H1 (cell line): ENCODE results near the gene HACD1. TPM values are rescaled to one million over a fixed set of nuclear protein-coding genes. Genes with fewer than 3 reads are reported as not detected.

Experiments
- CTCF ChIA-PET: fragments of 300-600 bp; sonication (Branson Sonifier 250); formaldehyde crosslinking; loops from one replicate; lab custom pipeline; 2021; ENCODE audit not compliant: partially characterized antibody; lab: Charles Lee
- POLR2A ChIA-PET: fragments of 300-600 bp; sonication (Branson Sonifier 250); formaldehyde crosslinking; loops from one replicate; lab custom pipeline; 2021; ENCODE audit warnings: inconsistent platforms; ENCODE audit not compliant: partially characterized antibody; lab: Charles Lee
- DNase-seq, 2 experiments: peaks; one replicate each; pipeline versions ENCODE4 v3.0.0 to v3.0.0-alpha.2; 2010 to 2022; ENCODE audit warnings: low spot score in 2 of 2, low read depth in 1 of 2, mixed read lengths in 1 of 2
- FAIRE-seq: peaks from 2 replicates; lab custom pipeline; 2011; peaks lifted over from hg19 to GRCh38; lab: Jason Lieb, UNC
- H2AFZ ChIP-seq: 2 replicates; pipeline ENCODE4 v1.8.1; 2012; ENCODE audit warnings: low read length, inconsistent platforms
- H2AK5ac ChIP-seq: 2 replicates; pipeline ENCODE4 v1.6.1; 2013; ENCODE audit warnings: low read depth, low read length
- H2BK120ac ChIP-seq: replicated peaks from 2 replicates; pipeline ENCODE3; 2013; ENCODE audit warnings: low read depth, low read length, inconsistent platforms
- H2BK12ac ChIP-seq: 2 replicates; pipeline ENCODE4 v1.6.1; 2013; ENCODE audit warnings: low read depth, low read length
- H2BK15ac ChIP-seq: 2 replicates; pipeline ENCODE4 v1.6.1; 2013; ENCODE audit warnings: low read length
- H2BK20ac ChIP-seq: 2 replicates; pipeline ENCODE4 v1.6.1; 2013; ENCODE audit warnings: low read length
- H2BK5ac ChIP-seq: 2 replicates; pipeline ENCODE4 v1.6.1; 2013; ENCODE audit warnings: low read depth, low read length
- H3K14ac ChIP-seq: 2 replicates; pipeline ENCODE4 v1.6.1; 2013; ENCODE audit warnings: inconsistent platforms; ENCODE audit not compliant: insufficient read length
- H3K18ac ChIP-seq: 2 replicates; pipeline ENCODE4 v1.6.1; 2013; ENCODE audit warnings: low read length; ENCODE audit errors: extremely low read depth
- H3K23ac ChIP-seq: 2 replicates; pipeline ENCODE4 v1.6.1; 2013; ENCODE audit warnings: inconsistent platforms; ENCODE audit not compliant: insufficient read length
- H3K23me2 ChIP-seq: 2 replicates; pipeline ENCODE4 v1.6.1; 2013; ENCODE audit warnings: low read depth, low read length
- H3K27ac ChIP-seq: 2 replicates; pipeline ENCODE4 v1.6.1; 2011; ENCODE audit warnings: low read depth, low read length, inconsistent platforms
- H3K27me3 ChIP-seq, 4 experiments: replicated peaks in 1 of 4; 1 replicate in 1 of 4; 2 replicates in 3 of 4; pipeline versions ENCODE4 v1.6.1 to v1.8.1; 2011 to 2013; ENCODE audit warnings: low read length in 3 of 4, mild to moderate bottlenecking in 3 of 4, inconsistent platforms in 2 of 4, mixed read lengths in 2 of 4, moderate library complexity in 1 of 4; ENCODE audit not compliant: control insufficient read depth in 3 of 4, insufficient read depth in 3 of 4; ENCODE audit errors: extremely low read depth in 1 of 4
- H3K36me3 ChIP-seq, 4 experiments: 2 replicates each; pipeline versions ENCODE4 v1.6.1 to v1.8.1; 2011 to 2013; ENCODE audit warnings: mild to moderate bottlenecking in 4 of 4, low read length in 3 of 4, moderate library complexity in 2 of 4, control low read depth in 1 of 4, inconsistent platforms in 1 of 4; ENCODE audit not compliant: insufficient read depth in 4 of 4, control insufficient read depth in 2 of 4
- H3K4ac ChIP-seq: replicated peaks from 2 replicates; pipeline ENCODE3; 2013; ENCODE audit warnings: low read length, low read depth, mixed read lengths, inconsistent platforms; ENCODE audit not compliant: insufficient read length
- H3K4me1 ChIP-seq, 4 experiments: replicated peaks in 1 of 4; 1 replicate in 1 of 4; 2 replicates in 3 of 4; pipeline versions ENCODE4 v1.6.1 to v1.8.1; 2011 to 2013; ENCODE audit warnings: low read length in 3 of 4, inconsistent platforms in 2 of 4, mixed read lengths in 1 of 4; ENCODE audit not compliant: insufficient read depth in 4 of 4, control insufficient read depth in 3 of 4
- H3K4me2 ChIP-seq, 2 experiments: 2 replicates each; pipeline versions ENCODE4 v1.6.1 to v1.8.1; 2011 to 2013; ENCODE audit warnings: low read depth in 2 of 2, low read length in 2 of 2, control low read depth in 1 of 2, inconsistent platforms in 1 of 2, mild to moderate bottlenecking in 1 of 2; ENCODE audit not compliant: insufficient read depth in 1 of 2
- H3K4me3 ChIP-seq, 4 experiments: fragments of 200-600, 300-600 bp in 1 of 4; sonication (generic), shearing (Covaris generic), sonication (Bioruptor Twin) in 1 of 4; 2 replicates each; pipeline versions ENCODE4 v1.5.1 to v1.8.1; 2011 to 2016; ENCODE audit warnings: low read length in 4 of 4, low read depth in 3 of 4, control low read depth in 2 of 4, inconsistent platforms in 2 of 4, mild to moderate bottlenecking in 2 of 4, mixed read lengths in 1 of 4, moderate library complexity in 1 of 4; ENCODE audit not compliant: insufficient read depth in 2 of 4; ENCODE audit errors: extremely low read depth in 1 of 4
- H3K56ac ChIP-seq: replicated peaks from 2 replicates; pipeline ENCODE3; 2013; ENCODE audit warnings: low read depth, mild to moderate bottlenecking, mixed read lengths, low read length, inconsistent platforms; ENCODE audit not compliant: insufficient read length
- H3K79me1 ChIP-seq: 2 replicates; pipeline ENCODE4 v1.6.1; 2013; ENCODE audit warnings: low read depth, low read length, control low read depth
- H3K79me2 ChIP-seq, 2 experiments: 2 replicates each; pipeline versions ENCODE4 v1.6.1 to v1.8.1; 2012 to 2013; ENCODE audit warnings: low read length in 2 of 2, mild to moderate bottlenecking in 2 of 2, inconsistent platforms in 1 of 2; ENCODE audit not compliant: insufficient read depth in 2 of 2, control insufficient read depth in 1 of 2
- H3K9ac ChIP-seq, 4 experiments: replicated peaks in 1 of 4; 1 replicate in 1 of 4; 2 replicates in 3 of 4; pipeline versions ENCODE4 v1.6.1 to v1.8.1; 2011 to 2013; ENCODE audit warnings: low read depth in 3 of 4, low read length in 3 of 4, control low read depth in 2 of 4, mild to moderate bottlenecking in 2 of 4, moderate library complexity in 2 of 4, inconsistent platforms in 1 of 4; ENCODE audit errors: extremely low read depth in 1 of 4
- H3K9me3 ChIP-seq, 2 experiments: 2 replicates each; pipeline versions ENCODE4 v1.6.1 to v1.8.1; 2012 to 2013; ENCODE audit warnings: mild to moderate bottlenecking in 2 of 2, moderate library complexity in 2 of 2, control low read depth in 1 of 2, inconsistent platforms in 1 of 2, low read depth in 1 of 2, low read length in 1 of 2, mixed read lengths in 1 of 2; ENCODE audit not compliant: insufficient read depth in 2 of 2
- H4K20me1 ChIP-seq, 2 experiments: replicated peaks in 1 of 2; 2 replicates each; pipeline versions ENCODE3 to v1.8.1; 2011 to 2013; ENCODE audit warnings: inconsistent platforms in 2 of 2, low read length in 2 of 2, mild to moderate bottlenecking in 1 of 2; ENCODE audit not compliant: insufficient read depth in 2 of 2, control insufficient read depth in 1 of 2
- H4K5ac ChIP-seq: 2 replicates; pipeline ENCODE4 v1.6.1; 2013; ENCODE audit warnings: low read length, low read depth, mixed read lengths, inconsistent platforms; ENCODE audit not compliant: insufficient read length
- H4K8ac ChIP-seq: 2 replicates; pipeline ENCODE4 v1.8.0; 2013; ENCODE audit warnings: mild to moderate bottlenecking, moderate library complexity, low read length, inconsistent platforms; ENCODE audit not compliant: insufficient read depth; ENCODE audit errors: extremely low read depth
- H4K91ac ChIP-seq: replicated peaks from 2 replicates; pipeline ENCODE3; 2013; ENCODE audit warnings: low read length, mixed read lengths, inconsistent platforms; ENCODE audit not compliant: insufficient read length
- CEBPB ChIP-seq: IDR thresholded peaks from 2 replicates; pipeline ENCODE4 v1.6.1; 2012; ENCODE audit warnings: low read depth, low read length
- EP300 ChIP-seq, 2 experiments: IDR thresholded peaks; 1 replicate in 1 of 2; 2 replicates in 1 of 2; pipeline ENCODE4 v1.6.1; 2011 to 2012; ENCODE audit warnings: low read depth in 2 of 2, low read length in 2 of 2, mild to moderate bottlenecking in 2 of 2, borderline replicate concordance in 1 of 2, inconsistent platforms in 1 of 2, moderate library complexity in 1 of 2
- NANOG ChIP-seq: IDR thresholded peaks from 2 replicates; pipeline ENCODE4 v1.6.1; 2011; ENCODE audit warnings: low read length, low read depth, mild to moderate bottlenecking, inconsistent platforms; ENCODE audit not compliant: insufficient read depth, poor library complexity, severe bottlenecking
- PHF8 ChIP-seq: fragments of 200-600 bp; sonication (generic); conservative IDR thresholded peaks from 2 replicates; pipeline ENCODE4 v1.7.1; 2012; ENCODE audit warnings: low read depth, mild to moderate bottlenecking, inconsistent platforms, low read length, moderate library complexity
- POLR2A ChIP-seq, 2 experiments: IDR thresholded peaks; 1 replicate in 1 of 2; 2 replicates in 1 of 2; pipeline ENCODE4 v1.6.1; 2011; ENCODE audit warnings: low read depth in 2 of 2, low read length in 2 of 2, mild to moderate bottlenecking in 2 of 2; ENCODE audit errors: control extremely low read depth in 1 of 2
- POLR2AphosphoS5 ChIP-seq: IDR thresholded peaks from 2 replicates; pipeline ENCODE4 v1.6.1; 2011; ENCODE audit warnings: low read depth, low read length
- RNF2 ChIP-seq: fragments of 200-900, 300-1000 bp; sonication (generic); IDR thresholded peaks from 2 replicates; pipeline ENCODE4 v1.7.1; 2016; ENCODE audit warnings: borderline replicate concordance, low read depth, mild to moderate bottlenecking, antibody characterized with exemption, low read length; ENCODE audit not compliant: poor library complexity, severe bottlenecking; ENCODE audit errors: missing control alignments
- SRF ChIP-seq: IDR thresholded peaks from 2 replicates; pipeline ENCODE4 v1.6.1; 2011; ENCODE audit warnings: mild to moderate bottlenecking, low read depth, low read length, moderate library complexity
- TBP ChIP-seq: IDR thresholded peaks from 2 replicates; pipeline ENCODE4 v1.6.1; 2011; ENCODE audit warnings: low read depth, low read length, improper control_type of control experiment
- TEAD4 ChIP-seq: IDR thresholded peaks from 2 replicates; pipeline ENCODE4 v1.6.1; 2012; ENCODE audit warnings: low read depth, low read length, inconsistent platforms, mixed read lengths
- WGBS, 2 experiments: shearing (Covaris generic) in 1 of 2; methylation state at CpG; one replicate each; pipeline versions ENCODE4 v1.1.6 to v1.1.7; 2013 to 2015; ENCODE audit warnings: low lambda C conversion rate in 2 of 2, mixed read lengths in 2 of 2, inconsistent platforms in 1 of 2, low coverage in 1 of 2, missing lambda C conversion rate in 1 of 2; ENCODE audit not compliant: insufficient replicate concordance in 2 of 2, insufficient coverage in 1 of 2, insufficient read length in 1 of 2; ENCODE audit errors: extremely low coverage in 1 of 2, missing lambda C conversion rate in 1 of 2; 5-methylcytosine and 5-hydroxymethylcytosine counted together
- polyA plus RNA-seq, 7 experiments: library from polyadenylated mRNA; depleted of rRNA in 3 of 7; stranded (reverse) in 5 of 7; unstranded in 2 of 7; fragments of >200 nt in 5 of 7; fragments of 200-250 nt in 2 of 7; gene quantifications; 1 replicate in 5 of 7; 2 replicates in 1 of 7; 4 replicates in 1 of 7; pipeline versions ENCODE4 v1.2.1 to v1.2.3, GENCODE V29; 2011 to 2013; ENCODE audit warnings: missing spikeins in 2 of 7, mixed read lengths in 2 of 7
- total RNA-seq: library from RNA; stranded (reverse); fragmentation: NEBNext Ultra II Directional; extraction: Animal tissue kit (Norgen Biotek cat#: 25700); gene quantifications from 2 replicates; pipeline ENCODE4 v1.2.1, GENCODE V29; 2021

Gene HACD1
- total and polyA plus RNA-seq, 2 of the 8 experiments (the other 6 are each of a cell fraction or from before 2014, with no cell fraction given) = 18.7 to 30.8 TPM

GRCh38 chr10:17616403-17617030 is 657 bp downstream of the HACD1 start:
- Histone ChIP-seq H3K18ac (peak overlapping the region; percentile 83), H2BK12ac (peak overlapping the region; percentile 90; the same call in 1 of the 2 replicates), H3K23me2 (peaks cover 6% of the 10 kb centered on the region), H2BK120ac (no peak overlapping the region), H4K20me1 (no peaks in the 10 kb centered on the region), H3K27me3 (no peaks in the 10 kb centered on the region), H2AFZ (no peak overlapping the region), H3K4me1 (no peaks in the 10 kb centered on the region), H3K36me3 (peaks cover 0 to 3% (median 0%) of the 10 kb centered on the region in 4 experiments; a peak in 1 of 8 replicates), H3K4ac (no peak overlapping the region), H3K14ac (no peak overlapping the region), H3K27ac (no peak overlapping the region), H2BK20ac (no peak overlapping the region), H3K9me3 (peaks cover 0 to 3% of the 10 kb centered on the region in 2 experiments; a peak in 1 of 4 replicates), H3K23ac (no peak overlapping the region), H3K79me2 (peaks cover 0 to 3% of the 10 kb centered on the region in 2 experiments; a peak in 1 of 4 replicates), H3K56ac (no peak overlapping the region), H2BK15ac (no peak overlapping the region; the same call in 1 of the 2 replicates), H3K9ac (peak overlapping the region; percentile 22 to 74 (median 55); a peak in 5 of 7 replicates), H3K4me3 (peak overlapping the region; percentile 63 to 89 (median 76)), H2BK5ac (no peak overlapping the region; the same call in 1 of the 2 replicates), H4K5ac (no peak overlapping the region), H3K4me2 (peak overlapping the region; percentile 69 to 73), H4K8ac (peak overlapping the region; percentile 57; the same call in 1 of the 2 replicates), H2AK5ac (no peak overlapping the region), H3K79me1 (no peaks in the 10 kb centered on the region), H4K91ac (no peak overlapping the region)
- DNase-seq = peak in 1 of 2 experiments; percentile 36
- WGBS, 2 experiments = 9% methylated on average over 14 of the region's 48 CpGs; no CpG with 5 or more reads in 1 of the 2 experiments
- no peak for FAIRE-seq
- no peak for TF ChIP-seq RNF2
- peak; percentile 77 for TF ChIP-seq SRF
- peak; percentile 92 for TF ChIP-seq TEAD4
- TF ChIP-seq NANOG = peak; percentile 65
- TF ChIP-seq POLR2AphosphoS5 = peak; percentile 36; the same call in 1 of the 2 replicates
- TF ChIP-seq EP300 (IDR thresholded peaks at IDR 0.05; ENCODE audit: borderline replicate concordance in 1 of 2, low read depth in 2 of 2, low read length in 2 of 2) = peak in 1 of 2 experiments; percentile 60; a peak in 1 of 3 replicates
- TF ChIP-seq CEBPB = peak; percentile 94
- peak; percentile 24; the same call in 1 of the 2 replicates for TF ChIP-seq TBP
- TF ChIP-seq POLR2A (IDR thresholded peaks at IDR 0.05; ENCODE audit: control extremely low read depth in 1 of 2, low read depth in 2 of 2, low read length in 2 of 2) = peak in 1 of 2 experiments; percentile 39; a peak in 1 of 3 replicates
- TF ChIP-seq PHF8 = no peak
- ChIA-PET POLR2A (interaction anchor here (0.7 to 3.6 kb wide), 16 partner anchors 8 to 738 kb away, joined by 3 to 25 read pairs (median 4); partner anchors contain the start of gene STAM), CTCF (interaction anchor here (0.6 to 1.2 kb wide), 12 partner anchors 8 to 1864 kb away, joined by 3 to 5 read pairs (median 3); no protein-coding TSS in a partner anchor)
